H9 (cell line): ENCODE measurements around the gene TYW1. TPM values are rescaled to one million over a fixed set of nuclear protein-coding genes. Genes with fewer than 3 reads are reported as not detected.
"Not testable (repeated sequence)": the region's sequence is repeated elsewhere in the genome, so short reads cannot be mapped to it uniquely, and the experiment has no call there.

Experiments
- DNase-seq: peaks from one replicate; pipeline ENCODE4 v3.0.0-alpha.2; 2017
- H2AFZ ChIP-seq: one replicate; pipeline ENCODE4 v1.6.1; 2013; ENCODE audit warnings: mild to moderate bottlenecking, low read length, control low read depth, moderate library complexity
- H2AK5ac ChIP-seq: 2 replicates; pipeline ENCODE4 v1.6.1; 2013; ENCODE audit warnings: low read length, control low read depth, mixed read lengths; ENCODE audit not compliant: insufficient read length
- H2BK120ac ChIP-seq: one replicate; pipeline ENCODE4 v1.6.1; 2013; ENCODE audit warnings: low read depth, mild to moderate bottlenecking, low read length, control low read depth, inconsistent platforms; ENCODE audit not compliant: poor library complexity, severe bottlenecking
- H2BK12ac ChIP-seq: 2 replicates; pipeline ENCODE4 v1.6.1; 2013; ENCODE audit warnings: low read length, control low read depth, mixed read lengths, low read depth; ENCODE audit not compliant: insufficient read length
- H2BK15ac ChIP-seq: 2 replicates; pipeline ENCODE4 v1.6.1; 2013; ENCODE audit warnings: low read depth, low read length, control low read depth
- H2BK20ac ChIP-seq: one replicate; pipeline ENCODE4 v1.6.1; 2013; ENCODE audit warnings: low read depth, mild to moderate bottlenecking, low read length, control low read depth, inconsistent platforms; ENCODE audit not compliant: poor library complexity, severe bottlenecking
- H2BK5ac ChIP-seq: 2 replicates; pipeline ENCODE4 v1.6.1; 2013; ENCODE audit warnings: low read length, control low read depth, mixed read lengths; ENCODE audit not compliant: insufficient read length
- H3K14ac ChIP-seq: 2 replicates; pipeline ENCODE4 v1.6.1; 2013; ENCODE audit warnings: low read length, control low read depth; ENCODE audit not compliant: insufficient read depth
- H3K18ac ChIP-seq: 2 replicates; pipeline ENCODE4 v1.6.1; 2013; ENCODE audit warnings: low read depth, mild to moderate bottlenecking, mixed read lengths, low read length, control low read depth; ENCODE audit not compliant: insufficient read length
- H3K23ac ChIP-seq: 2 replicates; pipeline ENCODE4 v1.6.1; 2013; ENCODE audit warnings: low read length, control low read depth, mixed read lengths, low read depth; ENCODE audit not compliant: insufficient read length
- H3K23me2 ChIP-seq: 2 replicates; pipeline ENCODE4 v1.6.1; 2013; ENCODE audit warnings: low read depth, mild to moderate bottlenecking, mixed read lengths, low read length, control low read depth; ENCODE audit not compliant: insufficient read length, poor library complexity, severe bottlenecking
- H3K27ac ChIP-seq: 2 replicates; pipeline ENCODE4 v1.5.1; 2013; ENCODE audit warnings: low read length, control low read depth, mixed read lengths, low read depth; ENCODE audit not compliant: insufficient read length
- H3K27me3 ChIP-seq: 2 replicates; pipeline ENCODE4 v1.6.1; 2013; ENCODE audit warnings: low read length, control low read depth, inconsistent platforms; ENCODE audit not compliant: insufficient read depth
- H3K4ac ChIP-seq: 2 replicates; pipeline ENCODE4 v1.6.1; 2013; ENCODE audit warnings: low read depth, mild to moderate bottlenecking, control low read depth, inconsistent platforms, low read length, moderate library complexity
- H3K4me1 ChIP-seq: 2 replicates; pipeline ENCODE4 v1.6.1; 2013; ENCODE audit warnings: low read length, control low read depth, inconsistent platforms; ENCODE audit not compliant: insufficient read depth
- H3K4me2 ChIP-seq: 2 replicates; pipeline ENCODE4 v1.6.1; 2013; ENCODE audit warnings: low read length, control low read depth, mixed read lengths; ENCODE audit not compliant: insufficient read length, insufficient read depth
- H3K56ac ChIP-seq: 2 replicates; pipeline ENCODE4 v1.6.1; 2013; ENCODE audit warnings: low read depth, mild to moderate bottlenecking, mixed read lengths, low read length, control low read depth; ENCODE audit not compliant: insufficient read length
- H3K79me1 ChIP-seq: 2 replicates; pipeline ENCODE4 v1.6.1; 2013; ENCODE audit warnings: low read depth, mild to moderate bottlenecking, moderate library complexity, low read length, control low read depth, inconsistent platforms; ENCODE audit not compliant: insufficient read depth, poor library complexity, severe bottlenecking
- H3K79me2 ChIP-seq: 2 replicates; pipeline ENCODE4 v1.6.1; 2013; ENCODE audit warnings: low read length, control low read depth, inconsistent platforms; ENCODE audit not compliant: insufficient read depth
- H3K9ac ChIP-seq: 2 replicates; pipeline ENCODE4 v1.6.1; 2013; ENCODE audit warnings: low read length, control low read depth, mixed read lengths; ENCODE audit not compliant: insufficient read length; ENCODE audit errors: extremely low read depth
- H3K9me3 ChIP-seq: one replicate; pipeline ENCODE4 v1.6.1; 2013; ENCODE audit warnings: low read depth, low read length, inconsistent platforms; ENCODE audit not compliant: control insufficient read depth
- H3T11ph ChIP-seq: one replicate; pipeline ENCODE4 v1.6.1; 2013; ENCODE audit warnings: mild to moderate bottlenecking, low read length, control low read depth, inconsistent platforms
- H4K20me1 ChIP-seq: one replicate; pipeline ENCODE4 v1.6.1; 2013; ENCODE audit not compliant: control insufficient read depth, insufficient read length, insufficient read depth
- H4K5ac ChIP-seq: 2 replicates; pipeline ENCODE4 v1.6.1; 2013; ENCODE audit warnings: low read depth, mild to moderate bottlenecking, mixed read lengths, low read length, control low read depth; ENCODE audit not compliant: insufficient read length
- H4K8ac ChIP-seq: replicated peaks from 2 replicates; pipeline ENCODE4 v1.6.1; 2013; ENCODE audit warnings: low read length, control low read depth, mixed read lengths, low read depth; ENCODE audit not compliant: insufficient read length
- H4K91ac ChIP-seq: 2 replicates; pipeline ENCODE4 v1.6.1; 2013; ENCODE audit warnings: low read depth, mild to moderate bottlenecking, moderate library complexity, mixed read lengths, low read length, control low read depth; ENCODE audit not compliant: insufficient read length
- H3K27ac Mint-ChIP-seq, 3 experiments: 2 replicates in 2 of 3; 3 replicates in 1 of 3; pipeline ENCODE4 v1.8.0; 2020 to 2021; ENCODE audit warnings: mixed read lengths in 3 of 3, mild to moderate bottlenecking in 1 of 3, moderate library complexity in 1 of 3
- H3K27me3 Mint-ChIP-seq: 2 replicates; pipeline ENCODE4 v1.8.0; 2021; ENCODE audit warnings: low read depth, mild to moderate bottlenecking, moderate library complexity, mixed read lengths
- H3K36me3 Mint-ChIP-seq, 3 experiments: 2 replicates in 2 of 3; 3 replicates in 1 of 3; pipeline ENCODE4 v1.8.0; 2020 to 2021; ENCODE audit warnings: low read depth in 3 of 3, mixed read lengths in 3 of 3; ENCODE audit not compliant: insufficient read depth in 1 of 3
- H3K4me1 Mint-ChIP-seq, 2 experiments: 2 replicates each; pipeline ENCODE4 v1.8.0; 2020; ENCODE audit warnings: mixed read lengths in 2 of 2
- H3K4me3 Mint-ChIP-seq, 2 experiments: 2 replicates in 1 of 2; 3 replicates in 1 of 2; pipeline ENCODE4 v1.8.0; 2020 to 2021; ENCODE audit warnings: mild to moderate bottlenecking in 2 of 2, mixed read lengths in 2 of 2, moderate library complexity in 1 of 2
- H3K9me3 Mint-ChIP-seq, 2 experiments: 2 replicates in 1 of 2; 3 replicates in 1 of 2; pipeline ENCODE4 v1.8.0; 2020; ENCODE audit warnings: mild to moderate bottlenecking in 2 of 2, mixed read lengths in 2 of 2, moderate library complexity in 1 of 2
- WGBS: extraction: QIAGEN DNeasy Blood & Tissue Kit; methylation state at CpG from one replicate; pipeline ENCODE4 v1.1.7; 2013; ENCODE audit warnings: missing lambda C conversion rate, low lambda C conversion rate, mixed read lengths; ENCODE audit not compliant: insufficient read length; ENCODE audit errors: extremely low coverage; 5-methylcytosine and 5-hydroxymethylcytosine counted together
- total RNA-seq: library from RNA; stranded (reverse); gene quantifications from 2 replicates; pipeline ENCODE4 v1.2.1, GENCODE V29; 2021

TYW1 gene
- total RNA-seq, 1 experiment from 2014 or later = 22.3 TPM

DNA sequence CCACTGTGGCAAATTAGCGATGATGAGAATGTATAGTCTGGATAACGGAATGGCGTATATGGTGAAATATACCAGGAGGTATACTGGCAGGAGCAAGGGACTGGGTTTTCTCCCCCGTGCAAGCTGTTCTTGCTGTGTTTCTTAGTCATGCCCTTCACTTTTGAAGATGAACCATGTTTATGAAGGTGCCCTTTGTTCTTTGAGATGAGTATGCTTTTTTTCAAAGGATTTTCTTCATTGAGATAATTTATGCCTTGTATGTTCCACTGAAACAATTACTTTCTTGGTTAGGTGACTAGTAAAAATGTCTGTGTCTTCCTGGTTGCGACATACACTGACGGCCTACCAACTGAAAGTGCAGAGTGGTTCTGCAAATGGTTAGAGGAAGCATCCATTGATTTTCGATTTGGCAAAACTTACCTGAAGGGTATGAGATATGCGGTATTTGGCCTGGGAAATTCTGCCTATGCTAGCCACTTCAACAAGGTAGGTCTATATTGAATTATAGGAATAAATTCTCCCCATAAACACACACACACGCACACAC, 17.5 kb downstream of the TYW1 start:
- not testable (repeated sequence) for H3K23me2 ChIP-seq, H3K27ac Mint-ChIP-seq, H3K23ac ChIP-seq, H3K18ac ChIP-seq, H2BK120ac ChIP-seq, H3K27me3 ChIP-seq, H3K56ac ChIP-seq, H3K14ac ChIP-seq, H3K4me1 Mint-ChIP-seq, DNase-seq, H3K4ac ChIP-seq, H3K27me3 Mint-ChIP-seq, H2BK20ac ChIP-seq, H2AFZ ChIP-seq, H3K4me2 ChIP-seq, H3K9ac ChIP-seq, H2BK12ac ChIP-seq, H4K5ac ChIP-seq, H4K8ac ChIP-seq, H3K79me1 ChIP-seq, H3T11ph ChIP-seq, H3K4me3 Mint-ChIP-seq, H2BK5ac ChIP-seq, H2BK15ac ChIP-seq, H4K91ac ChIP-seq, H3K27ac ChIP-seq, H3K4me1 ChIP-seq, H3K9me3 Mint-ChIP-seq, H3K79me2 ChIP-seq, H3K9me3 ChIP-seq, H4K20me1 ChIP-seq, H2AK5ac ChIP-seq
- no CpG with 5 or more reads among the region's 9 CpGs for WGBS
- peaks cover 22 to 68% (median 49%) of the 10 kb centered on the region in 3 experiments; a peak in 6 of 7 replicates for H3K36me3 Mint-ChIP-seq

DNA sequence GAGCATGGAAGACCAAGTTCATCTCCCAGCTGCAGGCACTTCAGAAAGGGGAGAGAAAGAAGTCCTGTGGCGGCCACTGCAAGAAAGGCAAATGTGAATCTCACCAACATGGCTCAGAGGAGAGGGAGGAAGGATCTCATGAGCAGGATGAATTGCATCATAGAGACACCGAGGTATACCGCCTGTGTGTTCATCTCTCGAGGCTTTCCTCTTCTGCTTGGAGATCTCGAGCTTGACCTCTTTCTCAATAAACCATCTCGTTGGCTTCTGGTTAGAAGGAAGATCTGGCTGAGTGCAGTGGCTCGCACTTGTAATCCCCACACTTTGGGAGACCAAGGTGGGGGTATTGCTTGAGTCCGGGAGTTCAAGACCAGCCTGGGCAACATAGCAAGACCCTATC, 21.3 kb downstream of the TYW1 start:
- not testable (repeated sequence) for H4K5ac ChIP-seq, H3K79me2 ChIP-seq, DNase-seq, H2BK15ac ChIP-seq, H3T11ph ChIP-seq, H3K9ac ChIP-seq, H2AFZ ChIP-seq, H4K91ac ChIP-seq, H3K27ac Mint-ChIP-seq, H3K4me1 Mint-ChIP-seq, H3K79me1 ChIP-seq, H3K9me3 ChIP-seq, H3K27me3 Mint-ChIP-seq, H2BK5ac ChIP-seq, H3K4me2 ChIP-seq, H3K4me1 ChIP-seq, H3K9me3 Mint-ChIP-seq, H2BK20ac ChIP-seq, H3K23me2 ChIP-seq, H3K4ac ChIP-seq, H3K14ac ChIP-seq, H3K56ac ChIP-seq, H3K23ac ChIP-seq, H3K4me3 Mint-ChIP-seq, H4K8ac ChIP-seq, H3K27ac ChIP-seq, H2AK5ac ChIP-seq, H3K27me3 ChIP-seq, H3K18ac ChIP-seq, H2BK120ac ChIP-seq, H2BK12ac ChIP-seq, H4K20me1 ChIP-seq
- H3K36me3 Mint-ChIP-seq = peaks cover 26 to 76% (median 61%) of the 10 kb centered on the region in 3 experiments; a peak in 6 of 7 replicates
- WGBS = no CpG with 5 or more reads among the region's 8 CpGs
